GM18511 (cell line): ENCODE data around the gene IGFBP7.

Experiments used
- ATAC-seq: cut with Tn5 transposase; IDR thresholded peaks from one replicate; pipeline ENCODE4 v1.9.1; 2021; ENCODE audit warnings: mild to moderate bottlenecking, moderate library complexity; ENCODE audit not compliant: unreplicated experiment

Gene IGFBP7

GRCh38 chr4:57098415-57098814 is 11.8 kb downstream of the IGFBP7 start:
- ATAC-seq = no peak

DNA sequence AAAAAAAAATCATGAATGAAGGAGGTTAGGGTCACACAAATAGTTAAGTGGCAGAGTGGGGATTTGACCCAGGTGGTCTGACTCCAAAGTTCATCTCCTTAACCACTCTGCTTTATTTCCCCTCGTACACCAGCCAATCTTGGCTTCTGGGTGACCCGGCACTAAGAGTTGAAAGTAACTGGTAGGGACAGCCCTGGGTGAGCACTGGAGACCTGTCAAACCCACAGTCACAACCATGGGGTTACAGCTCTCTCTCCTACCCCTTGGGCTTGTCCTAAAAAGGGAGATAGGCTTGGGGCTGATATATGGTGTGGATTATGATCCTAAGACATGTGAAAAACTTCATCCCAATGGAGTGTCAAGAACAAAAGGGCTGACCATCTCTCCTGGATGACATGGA is 12.5 kb downstream of the IGFBP7 start:
- ATAC-seq = no peak

GRCh38 chr4:57095956-57096355 is 14.2 kb downstream of the IGFBP7 start:
- no peak for ATAC-seq

GRCh38 chr4:57095245-57095644 is 14.9 kb downstream of the IGFBP7 start:
- ATAC-seq = no peak

- ATAC-seq = no peak
Measured at GRCh38 chr4:57094832-57095223, 15.4 kb downstream of the IGFBP7 start.

DNA sequence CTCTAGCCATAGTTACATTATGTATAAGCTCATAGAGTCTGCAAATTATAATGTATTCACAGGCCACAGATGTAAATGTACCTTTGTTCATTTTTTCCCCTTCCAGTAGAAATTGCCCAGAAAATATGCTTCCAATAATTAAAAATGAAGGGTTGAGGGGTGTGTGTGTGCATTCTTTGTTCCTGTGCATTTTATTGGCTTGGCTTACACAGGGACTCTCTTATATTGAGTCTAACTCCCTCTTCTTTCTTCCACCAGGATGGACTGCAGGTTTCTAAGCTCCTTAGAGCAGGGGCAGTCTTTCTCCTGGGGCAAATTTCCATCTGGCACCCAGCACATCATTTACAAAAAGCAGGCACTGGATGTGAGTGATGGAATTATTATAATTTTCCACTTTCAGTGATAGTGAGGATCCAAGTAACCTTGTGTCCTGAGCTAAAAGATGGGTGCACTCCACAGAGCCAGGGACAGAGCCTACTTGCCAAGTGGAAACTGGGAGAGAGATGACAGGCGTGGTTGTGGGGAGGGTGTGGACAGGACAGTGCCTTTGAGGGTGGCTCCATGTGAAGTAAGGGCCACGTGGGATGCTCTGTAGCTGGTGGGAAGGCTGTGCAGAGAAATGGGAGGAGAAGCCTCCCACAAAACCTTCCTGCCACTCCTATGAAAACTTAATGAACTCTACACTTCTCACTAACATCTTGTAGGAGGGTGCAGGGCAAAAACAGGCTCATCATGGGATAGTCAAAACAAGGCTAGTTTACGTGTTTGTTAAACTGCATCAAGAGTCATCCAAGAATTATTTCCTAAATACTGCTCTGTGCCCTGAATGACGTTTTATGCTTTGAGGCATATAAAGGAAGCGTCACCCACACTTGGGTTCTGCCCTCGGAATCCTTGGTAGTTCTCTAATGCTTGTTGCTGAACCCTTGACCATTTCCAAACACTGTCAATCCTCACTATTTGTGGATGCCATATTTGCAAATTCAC is 16.0 kb downstream of the IGFBP7 start:
- ATAC-seq = no peak

DNA sequence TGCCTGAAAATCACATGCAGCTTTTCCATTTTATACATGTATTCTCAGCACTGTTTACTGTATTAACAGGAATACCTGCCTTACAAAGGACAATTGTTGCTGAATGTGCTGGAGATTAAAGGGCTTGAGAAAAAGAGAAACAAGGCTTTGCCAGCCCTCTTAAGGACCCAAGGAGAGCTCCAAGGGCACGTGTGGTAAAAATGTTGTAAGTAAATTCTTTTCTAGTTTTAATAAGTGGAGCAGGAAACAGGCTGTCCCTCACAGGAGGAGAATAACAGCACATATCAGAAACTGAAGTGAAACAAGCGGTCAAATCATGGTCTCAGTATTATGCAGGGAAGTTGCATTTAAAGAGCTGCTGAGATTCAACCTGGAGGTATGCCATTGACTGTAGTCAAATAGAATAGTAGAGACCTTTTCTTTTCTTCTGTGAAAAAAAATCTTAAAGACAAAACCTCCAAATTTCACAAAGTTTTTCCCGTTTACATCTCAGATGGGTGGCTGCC is 18.5 kb downstream of the IGFBP7 start:
- ATAC-seq = no peak

DNA sequence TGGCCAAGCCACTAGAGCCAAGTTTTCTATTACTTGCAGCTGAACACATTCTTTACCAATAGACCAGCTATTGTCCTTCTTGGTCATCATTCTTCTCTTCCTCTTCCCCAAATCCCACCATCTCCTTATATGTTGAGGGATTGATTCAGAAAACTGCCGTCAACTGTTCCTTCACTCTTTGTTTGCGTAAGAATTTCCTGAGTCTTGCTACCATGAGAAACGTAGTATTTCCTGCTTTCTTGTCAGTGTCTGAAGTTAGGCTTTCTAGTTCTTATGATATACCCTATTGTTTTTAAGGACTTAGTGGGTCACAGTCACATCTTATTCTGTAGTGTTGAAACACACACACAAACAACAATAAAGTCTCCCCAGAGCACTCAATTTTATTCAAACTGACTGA is 20.1 kb downstream of the IGFBP7 start:
- no peak for ATAC-seq

- no peak for ATAC-seq
Measured at GRCh38 chr4:57089549-57089948, 20.6 kb downstream of the IGFBP7 start.

GRCh38 chr4:57086031-57086723 is 24.0 kb downstream of the IGFBP7 start:
- ATAC-seq = no peak

GRCh38 chr4:57085278-57085677 is 24.9 kb downstream of the IGFBP7 start:
- no peak for ATAC-seq

GRCh38 chr4:57084360-57084759 is 25.8 kb downstream of the IGFBP7 start:
- ATAC-seq = no peak

DNA sequence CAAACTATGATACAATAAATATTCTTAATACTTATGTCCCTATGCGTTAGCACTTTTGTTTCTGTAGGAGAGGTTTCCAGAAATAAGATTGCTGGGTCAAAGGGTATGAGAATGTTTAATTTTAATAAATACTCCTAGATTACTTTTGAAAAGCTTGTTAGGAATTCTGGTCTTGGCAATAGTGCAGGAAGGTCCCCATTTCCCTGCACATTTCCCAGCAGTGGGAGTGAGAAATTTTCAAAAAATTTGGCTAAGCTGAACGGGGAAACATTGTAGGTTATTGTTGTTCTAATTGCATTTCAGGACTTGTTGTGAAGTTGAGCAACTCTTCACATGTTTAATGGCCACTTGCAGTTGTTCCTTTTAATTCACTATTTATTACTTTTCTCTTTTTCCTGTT is 27.1 kb downstream of the IGFBP7 start:
- ATAC-seq = no peak

GRCh38 chr4:57081651-57082621 is 28.2 kb downstream of the IGFBP7 start:
- no peak for ATAC-seq

DNA sequence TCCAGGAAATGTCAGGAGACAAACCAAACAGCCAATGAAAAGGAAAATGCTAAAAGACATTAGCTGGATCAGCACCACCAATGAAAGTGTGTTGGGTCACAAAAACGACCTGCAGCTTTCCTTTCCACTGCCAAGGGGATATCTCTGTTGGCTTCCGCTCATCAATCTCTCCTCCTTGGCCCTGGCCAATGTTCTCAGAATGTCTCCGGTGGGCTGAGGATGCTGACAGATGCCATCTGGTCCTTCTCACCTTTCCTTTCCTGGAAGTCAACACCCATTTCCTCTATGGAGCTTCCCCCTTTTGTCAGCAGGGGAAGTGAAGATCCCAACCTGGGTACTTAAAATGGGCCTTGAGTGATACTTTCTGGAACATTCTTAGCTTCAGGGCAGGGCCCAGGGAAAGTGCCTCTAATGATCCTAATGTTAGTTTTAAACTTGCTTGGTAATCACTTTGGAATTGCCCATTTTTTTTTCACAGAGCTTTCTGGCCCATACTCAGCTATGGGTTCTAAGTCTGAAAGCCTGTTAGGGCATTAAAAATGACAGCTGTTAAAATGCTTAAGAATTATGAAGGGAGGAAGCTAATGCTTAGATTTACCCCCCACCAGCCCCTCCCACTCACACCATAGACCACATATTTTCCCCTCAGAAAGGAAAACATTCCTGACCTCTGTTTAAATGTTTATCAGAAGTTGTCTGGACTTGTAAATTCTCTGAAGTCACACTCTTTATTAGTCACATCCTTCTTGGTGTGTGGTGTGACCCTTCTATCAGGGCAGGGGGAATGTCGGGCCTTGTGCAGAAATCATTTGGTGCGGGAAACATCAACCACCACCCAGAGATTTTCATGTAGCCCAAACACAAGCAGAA is 29.2 kb downstream of the IGFBP7 start:
- no peak for ATAC-seq

GRCh38 chr4:57078685-57079521 is 31.3 kb downstream of the IGFBP7 start:
- ATAC-seq = no peak

GRCh38 chr4:57077550-57078343 is 32.4 kb downstream of the IGFBP7 start:
- no peak for ATAC-seq

GRCh38 chr4:57076646-57077045 is 33.5 kb downstream of the IGFBP7 start:
- no peak for ATAC-seq
